Measurements from ENCODE around the gene TNPO2.

TNPO2 gene

GRCh38 chr19:12723641-12724426, at the start of gene TNPO2:
TNPO2 (minus strand) TSS chr19:12723932; CDS start chr19:12720977, 2,955 bp downstream.
- peak; percentile 1 for DNase-seq

GRCh38 chr19:12772323-12772722, 48.6 kb upstream of the TNPO2 start:
- DNase-seq = no peak

GRCh38 chr19:12770922-12771321, 47.2 kb upstream of the TNPO2 start:
- no peak for DNase-seq

GRCh38 chr19:12769689-12770088, 46.0 kb upstream of the TNPO2 start:
- no peak for DNase-seq

GRCh38 chr19:12767666-12768065, 43.9 kb upstream of the TNPO2 start:
- DNase-seq = no peak

- DNase-seq = no peak
Observed at GRCh38 chr19:12767150-12767549, 43.4 kb upstream of the TNPO2 start.

- no peak for DNase-seq
Observed at GRCh38 chr19:12766051-12766521, 42.4 kb upstream of the TNPO2 start.

- DNase-seq = no peak
Observed at GRCh38 chr19:12764698-12765097, 41.0 kb upstream of the TNPO2 start.

GRCh38 chr19:12763100-12763499, 39.4 kb upstream of the TNPO2 start:
- DNase-seq = no peak

GRCh38 chr19:12759686-12760085, 36.0 kb upstream of the TNPO2 start:
- DNase-seq = no peak

- DNase-seq = no peak
Observed at GRCh38 chr19:12757544-12758274, 34.0 kb upstream of the TNPO2 start.

GRCh38 chr19:12756150-12756883, 32.6 kb upstream of the TNPO2 start:
- no peak for DNase-seq

- no peak for DNase-seq
Observed at GRCh38 chr19:12754465-12755196, 30.9 kb upstream of the TNPO2 start.

GRCh38 chr19:12752056-12752781, 28.5 kb upstream of the TNPO2 start:
- DNase-seq = no peak

- DNase-seq = no peak
Observed at GRCh38 chr19:12751635-12752034, 27.9 kb upstream of the TNPO2 start, which contains the start of gene BEST2. BEST2 (plus strand) TSS chr19:12751791; CDS start chr19:12752593, 802 bp downstream.

- DNase-seq = no peak
Observed at GRCh38 chr19:12750851-12751250, 27.1 kb upstream of the TNPO2 start.

- no peak for DNase-seq
Observed at GRCh38 chr19:12749938-12750521, 26.3 kb upstream of the TNPO2 start.

- no peak for DNase-seq
Observed at GRCh38 chr19:12748489-12748888, 24.8 kb upstream of the TNPO2 start.

- DNase-seq = no peak
Observed at GRCh38 chr19:12745166-12745897, 21.6 kb upstream of the TNPO2 start.

- DNase-seq = no peak
Observed at GRCh38 chr19:12737835-12738351, 14.2 kb upstream of the TNPO2 start.

Data from NCI-H1436 treated with DMSO at 0.1 percent for 48 hours (cell line).